ENCODE results near the gene INSM1. TPM values are rescaled to one million over a fixed set of nuclear protein-coding genes. Genes with fewer than 3 reads are reported as not detected.

Gene INSM1
- total and polyA plus RNA-seq, 2 of the 13 experiments (the other 11 are each of a cell fraction or from before 2014, with no cell fraction given) = not detected

- in situ Hi-C loops (cut with HindIII; ENCODE audit: extremely low pct_ligation_motif_present, low pct_unique_long_range_greater_than_20kb) (no loop called here), intact Hi-C loops (cut with micrococcal nuclease; ENCODE audit: unreplicated experiment) (no loop called here)
- H3K36me3 ChIP-seq (replicated peaks in 1 of 2; ENCODE audit: control insufficient read depth in 1 of 2, insufficient read depth in 2 of 2, low read length in 2 of 2) = no peaks in the 10 kb centered on the region
- FAIRE-seq (no peak), DNase-seq (ENCODE audit: low spot score) (no peak), ATAC-seq (no peak)
- ChIA-PET CTCF (ENCODE audit: low intra/inter-chr PET ratio, low total read pairs) (no interaction called here), POLR2A (no interaction called here)
- peak overlapping the region; percentile 62 for H3K4me2 ChIP-seq (ENCODE audit: low read depth, low read length)
- no peaks in the 10 kb centered on the region for H3K79me2 ChIP-seq (ENCODE audit: insufficient read depth, low read length)
- H3K9me3 ChIP-seq (ENCODE audit: low read length) = no peaks in the 10 kb centered on the region
- no peak overlapping the region for H2AFZ ChIP-seq (ENCODE audit: low read length)
- WGBS (ENCODE audit: low lambda C conversion rate) = 9% methylated on average over 58 of the region's 130 CpGs
- H3K27me3 ChIP-seq (ENCODE audit: control insufficient read depth in 1 of 2, insufficient read depth in 2 of 2, low read length in 2 of 2) = peaks cover 27 to 91% of the 10 kb centered on the region in 2 experiments
- peak overlapping the region; percentile 35 to 54 (median 41); a peak in 2 of 6 replicates for H3K4me3 ChIP-seq (replicated peaks in 1 of 3; ENCODE audit: insufficient read depth in 1 of 3, low read depth in 2 of 3, low read length in 3 of 3)
- no peaks in the 10 kb centered on the region for H4K20me1 ChIP-seq (ENCODE audit: insufficient read depth, low read length)
- no TSS peak for BruUV-seq (replicated peaks)
- no peak overlapping the region for H3K9ac ChIP-seq (ENCODE audit: insufficient read depth, low read depth, low read length)
- H3K27ac ChIP-seq (ENCODE audit: extremely low read length, insufficient read depth, low read length) = no peak overlapping the region
- peaks cover 21% of the 10 kb centered on the region; the same call in 1 of the 2 replicates for H3K4me1 ChIP-seq (ENCODE audit: insufficient read depth, low read length)
- TF ChIP-seq, protein P1, sequence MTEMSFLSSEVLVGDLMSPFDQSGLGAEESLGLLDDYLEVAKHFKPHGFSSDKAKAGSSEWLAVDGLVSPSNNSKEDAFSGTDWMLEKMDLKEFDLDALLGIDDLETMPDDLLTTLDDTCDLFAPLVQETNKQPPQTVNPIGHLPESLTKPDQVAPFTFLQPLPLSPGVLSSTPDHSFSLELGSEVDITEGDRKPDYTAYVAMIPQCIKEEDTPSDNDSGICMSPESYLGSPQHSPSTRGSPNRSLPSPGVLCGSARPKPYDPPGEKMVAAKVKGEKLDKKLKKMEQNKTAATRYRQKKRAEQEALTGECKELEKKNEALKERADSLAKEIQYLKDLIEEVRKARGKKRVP (CRISPR knock-in tag; IDR thresholded peaks at IDR 0.05) = no peak
- 0 out of 2 replicates have a peak, but pooled peaks have one; percentile 73 for TF ChIP-seq ZNF446 (CRISPR knock-in tag; IDR thresholded peaks at IDR 0.05)
- TF ChIP-seq ZNF549 (CRISPR knock-in tag; IDR thresholded peaks at IDR 0.05) = no peak
- TF ChIP-seq SMAD3 (CRISPR knock-in tag; IDR thresholded peaks at IDR 0.05) = no peak
- no peak for TF ChIP-seq BATF2 (CRISPR knock-in tag; IDR thresholded peaks at IDR 0.05)
- TF ChIP-seq MTF2 (CRISPR knock-in tag; IDR thresholded peaks at IDR 0.05; ENCODE audit: borderline replicate concordance) = peak; percentile 93
- TF ChIP-seq ZNF800 (CRISPR knock-in tag; IDR thresholded peaks at IDR 0.05) = 0 out of 2 replicates have a peak, but pooled peaks have one; percentile 8
- TF ChIP-seq ZNF563 (CRISPR knock-in tag; IDR thresholded peaks at IDR 0.05) = 0 out of 2 replicates have a peak, but pooled peaks have one; percentile 13
- TF ChIP-seq, protein P2, sequence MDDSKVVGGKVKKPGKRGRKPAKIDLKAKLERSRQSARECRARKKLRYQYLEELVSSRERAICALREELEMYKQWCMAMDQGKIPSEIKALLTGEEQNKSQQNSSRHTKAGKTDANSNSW (CRISPR knock-in tag; IDR thresholded peaks at IDR 0.05; ENCODE audit: borderline replicate concordance) = no peak
- TF ChIP-seq KMT2B (CRISPR knock-in tag; IDR thresholded peaks at IDR 0.05) = no peak
- TF ChIP-seq ZNF225 (CRISPR knock-in tag; IDR thresholded peaks at IDR 0.05) = no peak
- TF ChIP-seq IKZF1 (IDR thresholded peaks at IDR 0.05) = no peak
- TF ChIP-seq NFE2L2 (IDR thresholded peaks at IDR 0.05; ENCODE audit: low read length) = no peak
- TF ChIP-seq, protein P3, sequence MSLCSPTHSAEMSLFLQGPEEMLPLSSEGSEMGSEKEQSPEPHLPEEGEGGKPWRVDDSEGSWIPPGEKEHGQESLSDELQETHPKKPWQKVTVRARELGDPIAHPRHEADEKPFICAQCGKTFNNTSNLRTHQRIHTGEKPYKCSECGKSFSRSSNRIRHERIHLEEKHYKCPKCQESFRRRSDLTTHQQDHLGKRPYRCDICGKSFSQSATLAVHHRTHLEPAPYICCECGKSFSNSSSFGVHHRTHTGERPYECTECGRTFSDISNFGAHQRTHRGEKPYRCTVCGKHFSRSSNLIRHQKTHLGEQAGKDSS (CRISPR knock-in tag; IDR thresholded peaks at IDR 0.05; ENCODE audit: borderline replicate concordance, low read depth) = no peak
- TF ChIP-seq RARG (CRISPR knock-in tag; IDR thresholded peaks at IDR 0.05; ENCODE audit: low read depth) = no peak
- no peak for TF ChIP-seq NRL (CRISPR knock-in tag; IDR thresholded peaks at IDR 0.05; ENCODE audit: borderline replicate concordance)
- TF ChIP-seq MEF2D (CRISPR knock-in tag; IDR thresholded peaks at IDR 0.05) = no peak
- no peak for TF ChIP-seq PTBP1 (IDR thresholded peaks at IDR 0.05; ENCODE audit: low read depth, low read length, poor library complexity, severe bottlenecking)
- TF ChIP-seq ZNF205 (CRISPR knock-in tag; IDR thresholded peaks at IDR 0.05) = no peak
- TF ChIP-seq HIVEP1 (CRISPR knock-in tag; IDR thresholded peaks at IDR 0.05) = no peak
- peak; percentile 53; the same call in 1 of the 2 replicates for TF ChIP-seq ZNF777 (CRISPR knock-in tag; IDR thresholded peaks at IDR 0.05)
Measured at GRCh38 chr20:20368418-20369249, 730 bp downstream of the INSM1 start.

Data from HepG2 (cell line).